GM06990 (cell line): ENCODE measurements around the gene DNAJC5.
A peak's percentile ranks its signal among the peaks of the same experiment; 100 is the strongest.

Experiments
- DNase-seq: peaks from one replicate; pipeline ENCODE4 v3.0.0-alpha.2; 2011; ENCODE audit not compliant: insufficient read length; ENCODE audit errors: extremely low read depth
- H3K27me3 ChIP-seq: replicated peaks from 2 replicates; pipeline ENCODE4 v1.6.0; 2011; ENCODE audit warnings: low read length; ENCODE audit not compliant: control insufficient read depth, insufficient read depth
- H3K36me3 ChIP-seq: 2 replicates; pipeline ENCODE4 v1.5.1; 2011; ENCODE audit warnings: low read length; ENCODE audit not compliant: control insufficient read depth, insufficient read depth
- H3K4me3 ChIP-seq: replicated peaks from 2 replicates; pipeline ENCODE4 v1.5.1; 2011; ENCODE audit warnings: low read depth, mild to moderate bottlenecking, control low read depth, low read length
- TF ChIP-seq, protein P1 (sequence below): IDR thresholded peaks from 2 replicates; pipeline ENCODE4 v1.5.1; 2011; ENCODE audit warnings: low read length, control low read depth, mild to moderate bottlenecking, inconsistent platforms; ENCODE audit not compliant: insufficient read depth, poor library complexity, severe bottlenecking

DNAJC5 gene

DNA sequence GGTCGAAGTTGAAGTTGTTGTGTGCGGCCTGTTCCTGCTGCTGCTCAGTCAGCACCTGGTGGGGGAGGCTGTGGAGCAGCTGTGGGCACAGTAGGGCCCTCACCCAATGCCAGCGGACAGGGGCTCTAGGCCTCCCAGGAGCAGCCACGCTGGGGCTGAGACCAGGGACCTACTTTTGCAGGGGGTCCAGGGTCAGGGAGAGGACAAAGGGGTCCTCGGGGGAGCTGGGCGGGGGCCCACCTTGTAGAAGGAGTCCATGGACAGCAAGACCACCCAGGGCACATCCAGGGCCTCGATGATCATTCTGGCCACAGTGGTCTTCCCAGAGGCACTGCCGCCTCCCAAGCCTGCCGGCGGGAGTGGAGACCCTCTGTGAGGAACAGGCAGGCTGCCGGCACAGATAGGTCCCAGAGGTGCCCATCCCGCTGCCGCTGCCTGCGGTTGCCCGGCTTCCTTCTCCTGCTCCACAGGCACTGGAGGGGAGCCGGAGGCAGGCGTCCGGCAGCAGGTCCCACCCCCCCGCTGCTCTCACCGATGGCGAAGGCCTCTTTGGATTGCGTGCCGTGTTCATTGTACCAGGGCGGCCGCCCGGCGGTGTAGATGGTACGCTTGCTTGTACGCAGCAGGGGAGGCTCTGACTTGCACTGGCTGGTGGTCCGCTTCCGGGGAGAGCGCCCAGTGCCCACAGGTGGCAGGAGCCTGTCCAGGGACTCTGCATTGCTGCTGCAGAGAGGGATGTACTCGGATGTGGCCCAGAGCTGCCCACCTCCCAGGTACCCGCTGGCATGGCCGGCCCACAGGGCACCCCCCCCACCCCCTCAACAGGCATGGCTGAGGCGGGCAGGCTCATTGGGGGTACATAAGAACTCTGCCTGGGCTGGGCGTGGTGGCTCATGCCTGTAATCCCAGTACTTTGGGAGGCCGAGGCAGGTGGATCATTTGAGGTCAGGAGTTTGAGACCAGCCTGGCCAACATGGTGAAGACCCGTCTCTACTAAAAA is 51.3 kb downstream of the DNAJC5 start:
- peaks cover 32% of the 10 kb centered on the region for H3K36me3 ChIP-seq
- H3K27me3 ChIP-seq = no peaks in the 10 kb centered on the region
- no peak overlapping the region for H3K4me3 ChIP-seq
- no peak for DNase-seq
- TF ChIP-seq, protein P1, sequence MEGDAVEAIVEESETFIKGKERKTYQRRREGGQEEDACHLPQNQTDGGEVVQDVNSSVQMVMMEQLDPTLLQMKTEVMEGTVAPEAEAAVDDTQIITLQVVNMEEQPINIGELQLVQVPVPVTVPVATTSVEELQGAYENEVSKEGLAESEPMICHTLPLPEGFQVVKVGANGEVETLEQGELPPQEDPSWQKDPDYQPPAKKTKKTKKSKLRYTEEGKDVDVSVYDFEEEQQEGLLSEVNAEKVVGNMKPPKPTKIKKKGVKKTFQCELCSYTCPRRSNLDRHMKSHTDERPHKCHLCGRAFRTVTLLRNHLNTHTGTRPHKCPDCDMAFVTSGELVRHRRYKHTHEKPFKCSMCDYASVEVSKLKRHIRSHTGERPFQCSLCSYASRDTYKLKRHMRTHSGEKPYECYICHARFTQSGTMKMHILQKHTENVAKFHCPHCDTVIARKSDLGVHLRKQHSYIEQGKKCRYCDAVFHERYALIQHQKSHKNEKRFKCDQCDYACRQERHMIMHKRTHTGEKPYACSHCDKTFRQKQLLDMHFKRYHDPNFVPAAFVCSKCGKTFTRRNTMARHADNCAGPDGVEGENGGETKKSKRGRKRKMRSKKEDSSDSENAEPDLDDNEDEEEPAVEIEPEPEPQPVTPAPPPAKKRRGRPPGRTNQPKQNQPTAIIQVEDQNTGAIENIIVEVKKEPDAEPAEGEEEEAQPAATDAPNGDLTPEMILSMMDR = no peak

DNA sequence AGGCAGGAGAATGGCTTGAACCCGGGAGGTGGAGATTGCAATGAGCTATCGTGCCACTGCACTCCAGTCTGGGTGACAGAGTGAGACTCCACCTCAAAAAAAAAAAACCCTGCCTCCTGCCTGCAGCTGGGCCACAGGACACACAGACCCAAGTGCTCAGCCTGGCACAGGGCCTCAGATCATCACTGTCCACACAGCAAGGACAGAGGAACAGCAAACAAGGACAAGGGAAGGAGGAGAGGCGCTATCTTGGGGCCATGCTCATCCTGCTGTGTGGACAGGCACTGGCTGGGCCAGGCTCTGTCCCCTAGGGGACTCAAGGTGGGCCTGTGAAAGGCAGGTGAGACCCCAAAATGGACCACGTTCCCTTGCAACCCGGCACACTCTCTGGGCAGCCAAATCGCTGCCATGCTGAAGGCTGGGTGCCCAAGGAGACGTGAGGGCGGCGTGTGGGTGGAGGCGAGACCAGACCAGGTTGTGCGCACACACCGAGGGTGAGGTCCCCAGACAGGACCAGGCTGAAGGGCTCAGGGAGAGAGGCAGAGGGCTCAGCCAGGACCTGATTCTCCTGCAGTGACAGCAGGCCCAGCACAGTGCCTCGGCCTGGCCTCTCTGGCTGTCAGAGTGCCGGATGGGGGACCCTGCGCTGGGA is 52.2 kb downstream of the DNAJC5 start:
- no peaks in the 10 kb centered on the region for H3K27me3 ChIP-seq
- peaks cover 32% of the 10 kb centered on the region for H3K36me3 ChIP-seq
- H3K4me3 ChIP-seq = no peak overlapping the region
- no peak for DNase-seq
- TF ChIP-seq, protein P1 = no peak

DNA sequence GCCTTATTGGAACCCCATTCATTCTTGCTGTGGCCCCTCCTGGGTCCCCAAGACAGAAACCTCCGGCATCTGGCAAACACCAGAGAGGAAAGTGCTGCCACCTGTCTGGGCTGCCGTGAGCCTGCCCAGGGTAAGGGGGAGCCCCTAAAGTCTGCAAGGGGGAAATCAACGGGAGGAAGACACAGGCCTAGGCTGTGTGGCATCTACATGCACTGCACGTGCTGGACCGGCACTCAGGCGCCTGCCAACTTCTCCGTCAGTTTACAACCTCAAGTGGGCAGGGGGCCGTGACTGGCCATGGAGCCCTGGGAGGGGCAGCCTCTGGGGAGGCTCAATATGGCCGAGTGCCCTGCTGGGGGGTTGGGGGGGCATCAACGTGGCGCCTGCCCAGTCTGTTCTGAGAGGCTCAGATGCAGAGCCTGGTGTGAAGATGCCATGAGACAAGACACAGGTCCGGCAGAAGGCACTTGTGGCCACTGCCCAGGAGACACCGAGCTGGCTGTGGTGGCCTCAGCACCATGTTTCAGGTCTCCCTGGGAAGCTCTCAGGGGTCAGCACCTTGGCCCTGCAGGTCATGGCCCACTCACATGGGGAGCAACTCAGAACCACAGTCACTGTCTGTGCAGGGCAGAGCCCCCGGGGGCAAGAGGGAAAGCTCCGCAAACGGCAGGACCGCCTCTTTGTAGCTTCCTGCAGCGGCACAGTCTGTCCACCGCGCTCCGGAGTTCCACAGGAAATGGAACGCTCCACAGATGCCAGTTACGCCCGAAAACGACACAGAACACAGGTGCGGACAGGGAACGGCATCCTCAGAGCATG is 52.9 kb downstream of the DNAJC5 start:
- Histone ChIP-seq H3K27me3 (no peaks in the 10 kb centered on the region), H3K4me3 (no peak overlapping the region), H3K36me3 (peaks cover 33% of the 10 kb centered on the region)
- DNase-seq = no peak
- TF ChIP-seq, protein P1 = peak; percentile 18

DNA sequence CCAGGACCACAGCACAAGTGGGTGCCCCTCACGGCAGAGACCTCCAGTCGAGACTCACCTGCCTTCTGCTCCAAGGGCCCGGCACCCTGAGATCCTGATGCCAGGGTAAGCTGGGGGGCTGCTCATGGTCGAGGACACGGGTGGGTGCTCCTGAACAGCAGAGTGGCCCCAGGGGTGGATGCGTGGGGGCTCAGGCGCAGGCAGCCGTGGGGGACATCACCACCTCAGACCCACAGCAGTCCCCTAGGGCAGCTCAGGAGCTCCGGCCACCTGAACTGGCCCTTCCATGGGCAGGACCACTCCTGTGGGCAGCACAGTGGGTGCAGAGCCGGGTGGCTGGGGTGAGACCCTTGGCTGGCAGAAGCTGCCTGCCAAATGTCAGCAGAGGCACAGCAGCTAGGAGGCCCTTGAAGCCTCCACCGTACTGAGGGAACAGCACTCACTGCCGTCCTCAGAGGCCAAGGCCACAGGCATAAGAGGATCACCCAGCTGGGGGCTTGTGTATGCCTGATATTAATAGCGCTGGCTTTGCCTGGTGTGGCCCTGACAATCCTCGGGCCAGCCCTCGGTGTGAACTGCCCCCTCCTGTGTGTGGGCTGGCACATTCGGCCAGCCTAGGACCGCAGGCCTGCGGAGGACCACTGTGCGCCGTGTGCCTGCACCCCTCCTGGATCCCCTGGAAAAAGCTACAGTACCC is 55.9 kb downstream of the DNAJC5 start:
- TF ChIP-seq, protein P1 = no peak

DNA sequence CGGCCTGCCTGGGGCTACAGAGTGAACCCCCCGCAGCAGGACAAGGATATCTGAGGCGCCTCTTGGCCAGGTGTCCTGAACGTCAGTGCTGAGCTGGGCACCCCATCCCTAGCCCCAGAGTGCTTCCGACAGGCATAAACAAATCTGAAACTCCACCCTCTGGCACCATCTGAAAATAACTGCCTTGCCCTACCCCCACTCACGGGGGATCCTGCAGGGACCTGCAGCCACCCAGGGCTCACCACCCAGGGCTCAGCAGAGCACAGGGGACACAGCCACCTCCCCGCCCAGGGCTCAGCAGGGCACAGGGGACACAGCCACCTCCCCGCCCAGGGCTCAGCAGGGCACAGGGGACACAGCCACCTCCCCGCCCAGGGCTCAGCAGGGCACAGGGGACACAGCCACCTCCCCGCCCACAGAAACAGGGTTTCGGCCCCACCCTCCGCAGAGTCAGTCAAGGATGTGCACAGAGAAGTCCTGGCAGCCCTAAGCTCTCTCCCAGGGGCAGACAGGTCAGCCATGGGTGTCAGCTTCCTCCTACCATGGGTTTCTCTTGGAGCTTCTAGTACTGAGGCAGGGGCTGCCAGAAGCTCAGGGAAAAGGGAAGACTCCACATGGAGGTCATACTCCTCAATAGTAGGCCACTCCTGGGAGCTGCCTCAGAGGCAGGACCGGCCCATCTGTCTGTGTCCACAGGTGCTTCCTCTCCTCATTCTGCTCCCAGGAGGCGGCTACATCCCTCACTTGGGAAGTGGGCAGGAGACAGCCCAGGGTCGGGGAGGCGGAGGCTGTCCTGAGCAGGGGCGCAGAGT is 56.7 kb downstream of the DNAJC5 start:
- peaks cover 8% of the 10 kb centered on the region for H3K36me3 ChIP-seq
- TF ChIP-seq, protein P1 = no peak
- DNase-seq = no peak
- no peak overlapping the region for H3K4me3 ChIP-seq
- no peaks in the 10 kb centered on the region for H3K27me3 ChIP-seq

More for the DNA sequence above, 55.9 kb downstream of the DNAJC5 start:
- DNase-seq = no peak
- peaks cover 8% of the 10 kb centered on the region for H3K36me3 ChIP-seq
- no peaks in the 10 kb centered on the region for H3K27me3 ChIP-seq
- H3K4me3 ChIP-seq = no peak overlapping the region
